NCI-H1694 (cell line): ENCODE measurements around the gene PCIF1.

Experiments
- DNase-seq: peaks from one replicate; lab custom pipeline; 2025; lab: John Stamatoyannopoulos, UW

PCIF1 gene

GRCh38 chr20:45904583-45905504 lies 29.6 kb upstream of the PCIF1 start:
- no peak for DNase-seq

GRCh38 chr20:45905505-45906079 lies 28.9 kb upstream of the PCIF1 start:
- no peak for DNase-seq

DNA sequence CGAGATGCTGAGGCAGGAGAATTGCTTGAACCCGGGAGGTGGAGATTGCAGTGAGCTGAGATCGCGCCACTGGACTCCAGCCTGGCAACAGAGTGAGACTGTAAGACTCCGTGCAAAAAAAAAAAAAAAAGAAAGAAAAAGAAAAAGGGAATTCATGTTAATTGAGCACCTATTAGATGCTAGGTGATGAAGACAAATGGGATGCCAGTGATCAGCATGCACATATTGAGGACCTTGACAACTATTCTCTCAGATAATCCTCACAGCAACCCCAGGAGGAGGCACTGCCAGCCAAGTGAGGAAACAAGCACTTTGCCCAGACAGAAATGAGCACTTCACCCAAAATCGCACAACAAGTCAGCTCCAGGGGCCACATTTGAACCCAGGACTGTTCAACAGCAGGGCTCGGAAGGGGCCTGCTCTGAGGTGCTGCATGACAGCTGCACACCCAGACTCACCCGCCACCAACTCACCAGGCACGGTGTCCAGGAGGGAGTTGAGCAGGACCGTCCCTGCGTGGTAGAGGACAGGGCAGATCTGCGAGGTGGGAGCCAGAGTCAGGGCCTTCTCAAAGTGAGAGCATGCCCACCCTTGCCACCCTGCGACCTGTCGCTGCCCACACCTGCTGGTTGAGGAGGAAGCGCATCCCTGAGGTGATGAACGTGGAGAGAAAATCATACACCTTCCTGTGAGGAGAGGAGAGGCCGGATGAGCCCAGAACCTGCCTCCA lies 27.1 kb upstream of the PCIF1 start:
- no peak for DNase-seq

DNA sequence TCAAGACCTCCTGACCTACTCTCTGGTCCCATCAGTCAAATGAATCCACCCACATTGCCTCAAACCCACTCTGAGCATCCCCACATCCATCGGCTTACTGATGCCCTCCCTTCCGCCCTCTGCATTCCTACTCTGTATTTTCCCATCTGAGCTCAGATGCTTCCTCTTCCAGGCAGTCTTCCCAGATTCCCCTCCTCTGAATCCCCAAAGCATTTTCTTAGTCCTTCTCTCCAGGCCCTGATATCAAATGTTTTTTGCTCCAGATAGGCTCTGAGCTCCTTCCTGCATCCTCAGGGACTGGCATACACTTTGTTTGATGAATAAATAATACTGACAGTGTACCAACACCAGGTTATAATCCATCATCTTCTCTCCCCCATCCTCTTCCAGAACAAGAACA lies 26.4 kb upstream of the PCIF1 start:
- no peak for DNase-seq

- DNase-seq = no peak
These were observed 25.1 kb upstream of the PCIF1 start for GRCh38 chr20:45909336-45909808.

GRCh38 chr20:45909817-45910669 lies 24.4 kb upstream of the PCIF1 start:
- DNase-seq = no peak

- no peak for DNase-seq
These were observed 23.6 kb upstream of the PCIF1 start for GRCh38 chr20:45910670-45911485.

GRCh38 chr20:45911486-45912343 lies 22.8 kb upstream of the PCIF1 start, which contains the start of gene PLTP:
TSS of gene PLTP (minus strand) at chr20:45912155. CDS start at chr20:45911452, 703 bp downstream.
- DNase-seq = no peak

GRCh38 chr20:45912344-45912682 lies 22.2 kb upstream of the PCIF1 start:
- no peak for DNase-seq

DNA sequence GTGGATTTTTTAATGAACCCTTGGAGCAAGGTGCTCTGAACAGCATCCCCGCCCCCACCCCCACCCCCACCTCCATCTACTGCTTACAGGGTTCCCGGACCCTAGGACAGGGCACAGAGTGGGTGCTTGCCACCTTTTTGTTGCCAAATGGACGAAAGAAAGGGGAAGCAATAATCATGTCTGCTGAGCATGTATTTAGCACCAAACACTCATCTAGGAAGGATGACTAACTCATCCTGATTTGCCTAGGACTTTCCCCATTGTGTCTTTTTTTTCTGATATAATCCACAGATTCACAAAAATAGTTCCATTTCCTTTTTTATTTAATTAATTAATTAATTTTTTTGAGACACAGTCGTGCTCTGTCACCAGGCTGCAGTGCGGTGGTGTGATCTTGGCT lies 21.4 kb upstream of the PCIF1 start:
- DNase-seq = no peak

- no peak for DNase-seq
These were observed 16.7 kb upstream of the PCIF1 start for GRCh38 chr20:45917790-45918141.

DNA sequence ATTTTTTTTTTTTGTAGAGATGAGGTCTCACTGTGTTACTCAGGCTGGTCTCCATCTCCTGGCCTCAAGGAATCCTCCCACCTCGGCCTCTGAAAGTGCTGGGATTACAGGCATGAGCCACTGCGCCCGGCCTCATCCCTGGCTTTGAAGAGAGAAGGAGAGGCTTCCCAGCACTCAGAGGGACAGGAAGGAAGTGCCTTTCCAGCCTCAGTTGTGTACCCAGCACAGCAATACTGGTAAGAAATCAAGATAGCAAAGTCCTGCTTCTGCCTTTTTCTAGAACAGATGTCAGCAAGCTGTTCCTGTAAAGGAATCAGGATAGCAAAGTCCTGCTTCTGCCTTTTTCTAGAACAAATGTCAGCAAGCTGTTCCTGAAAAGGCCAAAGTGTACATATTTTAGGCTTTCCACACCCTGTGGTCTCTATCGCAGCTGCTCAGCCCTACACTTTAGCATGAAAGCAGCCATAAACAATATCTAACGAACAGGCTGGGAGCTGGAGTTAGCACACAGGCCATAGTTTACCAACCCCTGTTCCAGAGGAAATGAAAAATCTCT lies 16.2 kb upstream of the PCIF1 start:
- no peak for DNase-seq

DNA sequence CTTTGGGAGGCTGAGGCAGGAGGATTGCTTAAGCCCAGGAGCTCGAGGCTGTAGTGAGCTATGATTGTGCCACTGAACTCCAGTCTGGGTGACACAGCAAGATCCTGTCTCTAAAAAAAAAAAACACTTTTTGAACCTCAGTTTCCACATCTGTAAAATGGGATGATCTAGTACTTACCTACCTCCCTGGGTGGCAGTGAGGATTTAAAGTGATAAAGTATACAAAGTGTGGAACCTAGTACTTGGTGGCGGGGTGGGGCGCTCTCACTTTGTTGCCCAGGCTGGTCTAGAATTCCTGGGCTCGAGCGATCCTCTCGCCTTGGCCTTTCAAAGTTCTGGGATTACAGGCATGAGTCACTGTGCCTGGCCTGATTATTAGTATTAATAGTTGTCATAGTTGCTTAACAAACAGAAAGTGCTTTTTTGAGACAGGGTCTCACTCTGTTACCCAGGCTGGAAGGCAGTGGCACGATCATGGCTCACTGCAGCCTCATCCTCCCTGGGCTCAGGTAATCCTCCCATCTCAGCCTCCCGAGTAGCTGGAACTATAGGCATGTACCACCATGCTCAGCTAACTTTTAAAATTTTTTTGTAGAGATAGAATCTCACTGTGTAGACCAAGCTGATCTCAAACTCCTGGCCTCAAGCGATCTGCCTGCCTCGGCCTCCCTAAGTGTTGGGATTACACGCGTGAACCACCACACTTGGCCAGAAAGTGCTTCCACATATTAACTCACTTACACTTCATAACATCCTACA lies 15.5 kb upstream of the PCIF1 start:
- no peak for DNase-seq

- no peak for DNase-seq
These were observed 14.7 kb upstream of the PCIF1 start for GRCh38 chr20:45919542-45920399.

- DNase-seq = no peak
These were observed 13.8 kb upstream of the PCIF1 start for GRCh38 chr20:45920462-45921336.

DNA sequence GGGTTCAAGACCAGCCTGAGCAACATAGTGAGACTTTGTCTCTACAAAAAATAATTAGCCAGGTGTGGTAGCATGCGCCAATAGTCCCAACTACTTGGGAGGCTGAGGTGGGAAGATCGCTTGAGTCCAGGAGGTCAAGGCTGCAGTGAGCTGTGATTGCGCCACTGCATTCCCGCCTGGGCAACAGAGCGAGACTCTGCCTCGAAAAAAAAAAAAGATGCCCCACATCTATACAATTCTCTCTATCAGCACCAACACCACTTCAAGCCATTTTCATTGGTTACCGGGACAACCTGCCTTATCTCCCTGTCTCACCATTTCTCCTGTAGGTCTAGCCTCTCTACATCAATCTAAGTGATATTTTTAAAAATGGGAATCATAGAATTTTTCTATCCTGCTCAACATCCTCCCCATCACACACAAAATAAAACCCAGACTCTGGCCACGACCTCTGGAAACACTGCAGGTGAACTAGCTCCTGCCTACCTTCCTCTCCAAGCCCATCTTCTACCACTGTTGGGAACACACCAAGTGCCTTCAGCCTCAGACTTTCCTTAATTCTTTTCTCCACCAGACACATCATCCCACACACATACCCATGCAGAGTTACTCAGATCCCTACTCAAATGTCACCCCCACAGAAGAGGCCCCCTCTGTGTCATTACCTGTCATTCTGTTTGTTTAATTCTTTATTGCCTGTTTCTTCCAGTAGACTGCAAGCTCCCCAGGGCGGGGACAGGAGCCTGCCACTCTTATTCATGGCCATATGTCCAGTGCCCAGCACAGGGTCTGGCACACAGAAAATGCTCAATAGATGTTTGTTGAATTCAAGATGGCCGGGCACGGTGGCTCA lies 12.9 kb upstream of the PCIF1 start:
- no peak for DNase-seq
